Measurements from ENCODE around the gene UBR7. TPM values are rescaled to one million over a fixed set of nuclear protein-coding genes. Genes with fewer than 3 reads are reported as not detected.
"Not testable (repeated sequence)": the region's sequence is repeated elsewhere in the genome, so short reads cannot be mapped to it uniquely, and the experiment has no call there.

UBR7 gene, protein sequence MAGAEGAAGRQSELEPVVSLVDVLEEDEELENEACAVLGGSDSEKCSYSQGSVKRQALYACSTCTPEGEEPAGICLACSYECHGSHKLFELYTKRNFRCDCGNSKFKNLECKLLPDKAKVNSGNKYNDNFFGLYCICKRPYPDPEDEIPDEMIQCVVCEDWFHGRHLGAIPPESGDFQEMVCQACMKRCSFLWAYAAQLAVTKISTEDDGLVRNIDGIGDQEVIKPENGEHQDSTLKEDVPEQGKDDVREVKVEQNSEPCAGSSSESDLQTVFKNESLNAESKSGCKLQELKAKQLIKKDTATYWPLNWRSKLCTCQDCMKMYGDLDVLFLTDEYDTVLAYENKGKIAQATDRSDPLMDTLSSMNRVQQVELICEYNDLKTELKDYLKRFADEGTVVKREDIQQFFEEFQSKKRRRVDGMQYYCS
- 22.1 TPM for total RNA-seq
- long read RNA-seq, transcript UBR7-201 (11 exons, 3,694 nt): major isoform, 13 of 30 reads
- long read RNA-seq, partial matches to known transcripts: 2 of 30 reads
- long read RNA-seq, other reads (novel, unspliced or antisense): 15 of 30 reads

DNA sequence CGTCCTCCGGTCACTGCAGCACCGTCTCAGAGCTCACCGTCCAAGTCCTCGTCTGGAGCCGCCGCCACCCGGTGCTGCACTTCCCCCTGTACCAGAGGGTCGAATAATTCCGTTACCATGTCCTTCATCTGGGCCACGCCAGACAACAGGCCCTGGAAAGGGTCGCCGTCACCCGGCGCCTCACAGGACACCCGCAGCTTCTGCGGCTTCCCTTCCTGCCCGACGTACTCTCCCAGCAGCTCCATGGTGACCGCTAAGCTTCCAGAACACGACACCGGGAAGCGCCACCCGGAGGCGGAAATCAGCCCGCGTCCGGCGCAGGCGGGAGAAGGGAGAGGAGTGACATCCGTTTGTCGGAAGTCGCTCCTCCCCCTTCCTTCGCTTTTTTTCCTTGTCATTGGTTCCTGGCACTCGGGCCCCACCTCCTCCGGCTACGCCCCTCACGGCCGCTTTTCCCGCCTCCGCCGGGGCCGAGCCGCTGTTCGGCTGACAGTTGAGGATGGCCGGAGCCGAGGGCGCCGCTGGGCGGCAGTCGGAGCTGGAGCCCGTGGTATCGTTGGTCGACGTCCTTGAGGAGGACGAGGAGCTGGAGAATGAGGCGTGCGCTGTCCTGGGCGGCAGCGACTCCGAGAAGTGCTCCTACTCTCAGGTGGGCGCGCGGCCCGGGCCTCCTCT is at the start of gene UBR7, which contains the start of gene GON7:
Gene UBR7, plus strand, starts transcription at position 464 of the 675 bp plus-strand sequence. Its CDS starts 36 bp downstream, at position 500.
Gene GON7, minus strand, starts transcription at position 273 of the 675 bp plus-strand sequence. Its CDS starts 28 bp downstream, at position 245.
- DNase-seq (peak; percentile 95), ATAC-seq (peak; percentile 99)
- intact Hi-C loops (cut with micrococcal nuclease): no loop called here

DNA sequence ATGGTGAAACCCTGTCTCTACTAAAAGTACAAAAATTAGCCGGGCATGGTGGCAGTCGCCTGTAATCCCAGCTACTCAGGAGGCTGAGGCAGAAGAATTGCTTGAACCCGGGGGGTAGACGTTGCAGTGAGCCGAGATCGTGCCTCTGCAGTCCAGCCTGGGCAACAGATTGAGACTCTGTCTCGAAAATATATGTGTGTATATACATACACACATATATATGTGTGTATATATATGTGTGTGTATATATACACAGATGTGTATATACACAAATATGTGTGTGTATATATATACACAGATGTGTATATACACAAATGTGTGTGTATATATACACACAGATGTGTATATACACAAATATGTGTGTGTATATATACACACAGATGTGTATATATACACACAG is 48.7 kb upstream of the UBR7 start:
- ATAC-seq; DNase-seq; intact Hi-C loops (cut with micrococcal nuclease): not testable (repeated sequence)

DNA sequence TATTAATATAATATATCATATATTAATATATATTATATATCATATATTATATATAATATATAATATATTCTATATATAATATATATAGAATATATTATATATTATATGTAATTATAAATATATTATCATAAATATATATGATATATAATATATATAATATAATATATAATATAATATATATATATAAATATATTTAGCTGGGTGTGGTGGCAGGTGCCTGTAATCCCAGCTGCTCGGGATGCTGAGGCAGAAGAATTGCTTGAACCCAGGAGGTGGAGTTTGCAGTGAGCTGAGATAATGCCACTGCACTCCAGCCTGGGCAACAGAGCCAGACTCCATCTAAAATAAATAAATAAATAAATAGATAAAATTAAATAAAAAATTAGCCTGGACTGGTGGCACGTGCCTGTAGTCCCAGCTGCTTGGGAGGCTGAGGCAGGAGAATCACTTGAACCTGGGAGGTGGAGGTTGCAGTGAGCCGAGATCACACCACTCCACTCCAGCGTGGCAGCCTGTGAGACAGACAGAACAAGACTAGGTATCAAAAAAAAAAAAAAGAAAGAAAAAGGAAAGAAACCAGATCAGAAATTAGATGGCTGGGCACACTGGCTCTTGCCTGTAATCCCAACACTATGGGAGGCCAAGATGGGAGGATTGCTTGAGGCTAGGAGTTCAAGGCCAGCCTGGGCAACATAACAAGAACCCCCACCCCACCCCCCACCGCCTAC is 47.3 kb upstream of the UBR7 start:
- DNase-seq; intact Hi-C loops (cut with micrococcal nuclease); ATAC-seq: not testable (repeated sequence)

DNA sequence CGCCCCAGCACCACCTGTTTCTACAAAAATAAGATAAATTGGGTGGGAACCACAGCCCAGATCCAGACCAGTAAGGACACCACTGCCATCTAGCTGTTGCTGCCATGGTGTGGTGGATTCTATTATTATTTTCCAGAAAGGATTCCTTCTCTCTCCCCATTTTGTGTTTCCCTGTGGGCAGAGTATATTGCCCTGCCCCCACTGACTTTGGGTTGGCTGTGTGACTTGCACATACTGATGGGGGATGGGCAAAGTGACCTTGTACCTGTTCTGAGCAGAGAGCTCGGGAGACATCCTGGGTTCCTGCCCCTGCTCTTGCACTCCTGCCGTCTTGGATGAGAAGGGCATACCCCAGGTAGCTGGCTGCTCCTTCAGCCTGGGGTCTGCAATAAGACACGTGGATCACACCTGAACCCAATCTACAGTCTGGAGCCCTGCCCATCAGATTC is 46.7 kb upstream of the UBR7 start:
- intact Hi-C loops (cut with micrococcal nuclease): no loop called here
- no peak for DNase-seq

DNA sequence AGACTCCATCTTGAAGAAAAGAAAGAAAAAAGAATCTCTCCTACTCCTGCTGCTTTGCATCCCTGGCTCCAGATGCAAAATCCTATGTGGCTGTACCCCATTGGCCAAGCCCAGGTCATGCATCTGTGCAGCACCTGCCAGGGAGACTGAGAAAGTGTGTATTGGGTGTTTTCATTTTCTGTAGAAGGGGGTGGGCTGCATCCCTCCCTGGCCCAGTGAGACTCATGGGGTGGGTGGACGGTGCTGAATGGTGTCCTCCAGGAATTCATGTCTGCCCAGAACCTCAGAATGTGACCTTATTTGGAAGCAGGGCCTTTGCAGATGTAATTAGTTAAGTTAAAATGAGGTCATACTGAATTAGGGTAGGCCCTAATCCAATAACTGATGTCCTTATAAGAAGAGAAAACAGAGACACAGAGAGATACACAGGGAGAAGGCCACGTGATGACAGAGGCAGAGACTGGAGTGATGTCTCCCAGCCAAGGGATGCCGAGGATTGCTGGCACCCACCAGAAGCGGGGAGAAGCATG is 45.6 kb upstream of the UBR7 start:
- ATAC-seq: no peak
- intact Hi-C loops (cut with micrococcal nuclease): no loop called here

More for the DNA sequence above, 46.7 kb upstream of the UBR7 start:
- ATAC-seq: no peak

DNA sequence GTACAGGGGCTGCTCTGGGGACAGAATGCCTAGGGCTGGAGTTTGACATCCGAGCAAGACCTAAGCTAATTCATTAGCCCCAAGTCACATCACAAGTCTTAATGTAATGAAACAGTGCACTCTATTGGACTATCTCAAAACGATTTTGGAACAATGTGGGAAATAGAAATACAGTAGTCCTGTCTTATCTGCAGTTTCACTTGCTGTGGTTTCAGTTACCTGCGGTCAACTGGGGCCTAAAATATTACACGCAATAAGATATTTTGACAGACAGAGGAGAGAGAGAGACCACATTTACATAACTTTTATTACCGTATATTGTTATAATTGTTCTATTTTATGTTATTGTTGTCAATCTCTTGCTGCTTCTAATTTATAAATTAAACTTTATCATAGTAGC is 43.5 kb upstream of the UBR7 start:
- ATAC-seq: no peak

More for the DNA sequence above, 45.6 kb upstream of the UBR7 start:
- no peak for DNase-seq

DNA sequence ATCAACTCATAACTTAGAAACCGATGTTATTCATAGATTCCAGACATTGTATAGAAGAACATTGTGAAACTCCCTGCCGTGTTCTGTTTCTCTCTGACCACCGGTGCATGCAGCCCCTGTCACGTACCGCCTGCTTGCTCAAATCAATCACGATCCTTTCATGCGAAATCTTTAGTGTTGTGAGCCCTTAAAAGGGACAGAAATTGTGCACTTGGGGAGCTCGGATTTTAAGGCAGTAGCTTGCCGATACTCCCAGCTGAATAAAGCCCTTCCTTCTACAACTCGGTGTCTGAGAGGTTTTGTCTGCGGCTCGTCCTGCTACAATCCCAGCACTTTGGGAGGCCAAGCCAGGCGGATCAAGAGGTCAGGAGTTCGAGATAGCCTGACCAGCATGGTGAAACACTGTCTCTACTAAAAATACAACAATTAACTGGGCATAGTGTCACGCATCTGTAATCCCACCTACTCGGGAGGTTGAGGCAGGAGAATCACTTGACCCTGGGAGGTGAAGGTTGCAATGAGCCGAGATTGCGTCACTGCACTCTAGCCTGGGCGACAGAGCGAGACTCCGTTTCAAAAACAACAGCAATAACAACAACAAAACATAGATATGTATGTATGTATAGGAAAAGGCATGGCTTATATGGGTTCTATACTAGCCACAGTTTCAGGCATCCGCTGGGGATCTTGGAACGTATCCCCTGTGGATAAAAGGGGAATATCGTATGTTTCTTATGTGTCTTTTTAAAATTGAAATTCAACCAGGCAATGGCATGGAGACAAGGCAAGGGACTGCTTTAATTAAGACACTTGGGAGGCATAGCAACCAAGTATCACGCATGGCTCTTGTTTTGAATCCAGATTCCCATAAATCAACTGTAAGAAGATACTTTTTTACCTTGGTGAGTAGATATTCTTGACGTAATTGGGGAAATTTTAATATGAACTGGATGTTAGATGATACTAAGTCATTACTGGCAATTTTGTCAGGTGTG is 41.5 kb upstream of the UBR7 start:
- DNase-seq; intact Hi-C loops (cut with micrococcal nuclease); ATAC-seq: not testable (repeated sequence)

More for the DNA sequence above, 43.5 kb upstream of the UBR7 start:
- no peak for DNase-seq
- intact Hi-C loops (cut with micrococcal nuclease): no loop called here

DNA sequence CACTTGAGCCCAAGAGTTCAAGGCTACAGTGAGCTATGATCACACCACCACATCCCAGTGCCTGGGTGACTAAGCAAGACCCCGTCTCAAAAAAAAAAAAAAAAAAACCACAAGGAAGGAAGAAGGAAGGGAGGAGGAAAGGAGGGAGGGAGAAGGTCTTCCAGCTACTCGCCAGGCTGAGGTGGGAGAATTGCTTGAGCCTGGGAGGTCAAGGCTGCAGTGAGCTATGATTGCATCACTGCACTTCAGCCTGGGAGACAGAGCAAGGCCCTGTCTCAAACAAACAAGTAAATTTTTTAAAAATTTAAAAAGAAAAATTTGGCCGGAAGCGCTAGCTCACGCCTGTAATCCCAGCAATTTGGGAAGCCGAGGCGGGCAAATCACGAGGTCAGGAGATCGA is 38.4 kb upstream of the UBR7 start:
- ATAC-seq; intact Hi-C loops (cut with micrococcal nuclease); DNase-seq: not testable (repeated sequence)

DNA sequence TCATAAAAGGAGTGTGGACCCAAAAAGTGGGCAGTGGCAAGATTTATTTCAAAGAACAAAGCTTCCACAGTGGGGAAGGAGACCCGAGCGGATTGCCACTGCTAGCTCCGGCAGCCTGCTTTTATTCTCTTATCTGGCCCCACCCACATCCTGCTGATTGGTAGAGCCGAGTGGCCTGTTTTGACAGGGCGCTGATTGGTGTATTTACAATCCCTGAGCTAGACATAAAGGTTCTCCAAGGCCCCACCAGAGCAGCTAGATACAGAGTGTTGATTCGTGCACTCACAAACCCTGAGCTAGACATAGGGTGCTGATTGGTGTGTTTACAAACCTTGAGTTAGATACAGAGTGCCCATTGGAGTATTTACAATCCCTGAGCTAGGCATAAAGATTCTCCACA is 37.4 kb upstream of the UBR7 start:
- DNase-seq; intact Hi-C loops (cut with micrococcal nuclease); ATAC-seq: not testable (repeated sequence)

DNA sequence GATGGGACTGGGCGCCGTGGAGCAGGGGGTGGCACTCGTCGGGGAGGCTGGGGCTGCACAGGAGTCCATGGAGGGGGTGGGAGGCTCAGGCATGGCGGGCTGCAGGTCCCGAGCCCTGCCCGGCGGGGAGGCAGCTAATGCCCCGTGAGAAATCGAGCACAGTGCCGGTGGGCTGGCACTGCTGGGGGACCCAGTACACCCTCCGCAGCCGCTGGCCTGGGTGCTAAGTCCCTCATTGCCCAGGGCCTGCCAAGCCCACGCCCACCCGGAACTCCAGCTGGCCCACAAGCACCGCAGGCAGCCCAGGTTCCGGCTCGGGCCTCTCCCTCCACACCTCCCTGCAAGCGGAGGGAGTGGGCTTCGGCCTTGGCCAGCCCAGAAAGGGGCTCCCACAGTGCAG is 36.9 kb upstream of the UBR7 start:
- intact Hi-C loops (cut with micrococcal nuclease); DNase-seq; ATAC-seq: not testable (repeated sequence)

DNA sequence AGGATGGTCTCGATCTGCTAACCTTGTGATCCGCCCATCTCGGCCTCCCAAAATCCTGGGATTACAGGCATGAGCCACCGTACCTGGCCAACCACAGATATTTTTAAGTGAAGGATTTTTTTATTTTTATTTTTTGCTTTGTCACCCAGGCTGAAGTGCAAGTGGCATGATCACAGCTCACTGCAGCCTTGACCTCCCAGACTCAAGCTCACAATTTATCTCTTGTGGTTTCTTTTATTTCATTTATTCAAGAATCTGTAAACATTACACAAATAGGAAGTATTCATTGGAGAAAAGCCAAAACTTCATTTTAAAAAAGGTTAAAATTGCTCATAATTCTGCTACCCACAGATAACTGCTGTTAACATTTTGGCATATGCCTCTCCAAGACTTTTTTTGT is 35.7 kb upstream of the UBR7 start:
- no peak for DNase-seq
- no peak for ATAC-seq
- intact Hi-C loops (cut with micrococcal nuclease): no loop called here

DNA sequence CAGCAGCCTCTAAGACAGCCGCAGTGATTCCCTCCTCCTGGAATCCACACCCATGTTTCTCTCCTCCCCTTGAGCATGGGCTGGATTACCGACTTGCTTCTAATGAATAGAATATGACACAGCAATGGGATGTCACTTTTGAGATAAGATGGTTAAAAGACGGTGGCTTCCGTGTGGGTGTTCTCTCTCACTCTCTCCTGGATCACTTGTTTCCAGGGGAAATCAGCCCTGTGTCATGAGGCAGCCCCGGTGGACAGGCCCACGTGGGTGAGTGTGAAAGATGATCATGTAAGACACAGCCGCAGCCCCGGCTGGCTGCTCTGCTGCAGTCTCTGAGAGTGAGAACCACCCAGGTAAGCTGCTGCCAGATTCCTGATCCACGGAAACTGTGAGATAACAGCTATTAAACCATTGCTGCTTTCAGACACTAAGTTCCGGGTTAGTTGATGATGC is 33.1 kb upstream of the UBR7 start:
- ATAC-seq: no peak
- intact Hi-C loops (cut with micrococcal nuclease): no loop called here
- no peak for DNase-seq

DNA sequence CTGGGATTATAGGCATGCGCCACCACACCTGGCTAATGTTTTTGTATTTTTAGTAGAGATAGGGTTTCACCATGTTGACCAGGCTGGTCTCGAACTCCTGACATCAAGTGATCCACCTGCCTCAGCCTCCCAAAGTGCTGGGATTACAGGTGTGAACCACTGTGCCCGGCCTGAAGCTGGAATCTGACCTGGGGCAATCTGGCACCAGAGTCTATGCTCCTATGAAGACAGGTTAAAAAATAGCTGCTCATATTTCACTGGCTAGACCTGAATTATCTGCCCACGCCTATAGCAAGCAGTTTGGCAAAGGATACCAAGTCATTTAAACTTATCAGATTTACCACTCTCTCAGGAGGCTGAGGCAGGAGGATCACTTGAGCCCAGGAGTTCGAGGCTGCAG is 32.3 kb upstream of the UBR7 start:
- intact Hi-C loops (cut with micrococcal nuclease); DNase-seq; ATAC-seq: not testable (repeated sequence)

DNA sequence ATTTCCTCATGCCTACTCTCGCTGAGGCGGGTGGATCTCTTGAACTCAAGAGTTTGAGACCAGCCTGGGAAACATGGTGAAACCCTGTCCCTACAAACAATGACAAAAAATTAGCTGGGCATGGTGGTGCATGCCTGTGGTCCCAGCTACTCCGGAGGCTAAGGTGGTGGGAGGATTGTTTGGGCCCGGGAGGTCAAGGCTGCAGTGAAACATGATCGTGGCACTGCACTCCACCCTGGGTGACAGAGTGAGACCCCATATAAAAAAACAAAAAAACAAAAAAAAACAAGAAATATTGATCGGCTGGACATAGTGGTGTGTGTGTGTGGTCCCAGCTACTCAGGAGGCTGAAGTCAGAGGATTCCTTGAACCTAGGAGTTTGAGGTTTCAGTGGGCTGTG is 31.6 kb upstream of the UBR7 start:
- DNase-seq: no peak
- no peak for ATAC-seq
- intact Hi-C loops (cut with micrococcal nuclease): no loop called here

DNA sequence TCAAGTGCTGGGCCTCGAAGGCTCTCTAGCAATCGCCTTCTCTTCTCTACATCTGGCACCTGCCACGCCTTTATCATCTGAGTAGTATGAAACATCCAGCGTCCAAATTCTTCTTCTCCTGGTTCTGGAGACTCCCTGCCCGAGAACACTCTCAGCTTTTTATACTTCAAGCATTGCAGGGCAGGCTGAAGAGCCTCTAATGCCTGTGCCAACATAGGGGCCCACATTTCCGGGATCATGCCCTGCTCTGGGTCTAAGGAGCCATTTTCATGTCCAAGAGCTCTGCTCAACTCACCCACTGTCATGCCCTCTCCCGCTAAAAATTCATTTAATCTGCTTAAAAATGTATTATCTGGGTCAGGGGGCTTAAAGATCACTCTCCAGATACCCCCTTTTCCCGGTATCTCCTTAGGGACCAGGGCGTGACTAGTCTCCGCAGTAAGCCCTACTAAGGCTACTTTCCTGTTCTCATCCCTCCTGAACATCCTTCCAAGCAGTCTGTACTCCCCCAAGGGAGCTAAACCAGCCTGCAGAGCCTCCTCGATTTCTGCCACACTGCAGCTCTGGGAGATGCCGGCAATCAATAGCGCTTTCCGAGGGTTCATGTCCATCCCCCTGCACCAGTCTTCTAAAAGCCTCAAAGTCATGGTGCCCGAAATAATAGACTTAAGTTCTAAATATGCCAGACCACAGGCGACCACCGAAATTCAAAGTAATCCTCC is 23.3 kb upstream of the UBR7 start:
- ATAC-seq (no peak), DNase-seq (no peak)
- intact Hi-C loops (cut with micrococcal nuclease): no loop called here

DNA sequence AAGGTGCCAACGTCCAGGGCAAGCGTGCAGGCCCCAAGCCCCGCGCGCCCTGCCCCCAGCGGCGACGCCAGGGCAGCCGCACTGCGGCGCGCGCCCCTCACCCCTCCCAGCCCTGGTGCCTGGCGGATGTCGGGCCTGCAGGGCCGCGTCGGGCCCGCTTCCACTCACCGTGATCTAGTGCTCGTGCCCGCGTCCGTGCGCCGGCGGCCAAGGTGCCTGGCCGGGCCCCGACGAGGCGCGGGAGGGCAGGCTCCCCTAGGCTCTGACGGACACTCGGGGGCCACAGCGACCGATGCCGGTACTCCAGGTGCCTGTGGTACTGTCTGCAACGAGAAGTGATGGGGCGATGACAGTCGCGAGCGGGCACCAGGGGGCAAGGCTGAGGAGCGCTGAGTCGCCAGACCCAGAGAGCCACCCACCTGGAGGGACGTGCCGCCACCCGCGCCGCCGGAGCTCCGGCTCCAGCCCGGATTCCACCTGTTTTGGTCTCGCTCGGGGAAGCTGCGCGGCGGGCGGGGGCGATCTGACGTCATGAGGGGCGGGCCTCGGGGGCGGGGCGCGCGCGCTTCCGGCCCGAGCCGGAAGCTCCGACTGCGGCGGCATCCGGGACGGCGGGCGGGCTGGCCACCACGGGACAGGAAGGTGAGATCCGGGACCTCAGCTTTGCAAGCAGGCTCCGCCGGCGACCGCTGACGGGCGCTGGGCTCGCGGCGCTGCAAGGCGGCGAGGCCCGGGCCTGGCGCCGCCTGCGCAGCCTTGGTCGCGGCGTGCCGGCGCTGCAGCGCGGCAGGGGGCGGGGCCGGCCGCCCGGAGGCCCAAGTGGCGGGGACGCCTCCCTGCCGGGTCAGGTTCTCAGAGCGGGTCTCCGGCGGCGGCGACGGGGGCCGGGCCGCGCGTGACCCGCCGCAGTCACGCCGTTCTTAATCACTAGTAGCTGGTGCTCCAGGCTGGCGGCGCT is 22.4 kb upstream of the UBR7 start, which contains the start of the genes LYSET and MOAP1:
Gene LYSET, plus strand, starts transcription at position 927 of the 958 bp plus-strand sequence. CDS start 89 bp downstream, outside the sequence.
Gene MOAP1, minus strand, starts transcription at position 507 of the 958 bp plus-strand sequence. CDS start 655 bp downstream, outside the sequence.
- DNase-seq (peak; percentile 92), ATAC-seq (peak; percentile 95)
- intact Hi-C loops (cut with micrococcal nuclease): no loop called here

All from left ventricle myocardium superior (tissue), 1 donor.